H1 (cell line): ENCODE results near the gene CSH1. TPM values are rescaled to one million over a fixed set of nuclear protein-coding genes. Genes with fewer than 3 reads are reported as not detected.

Experiments used
- CTCF ChIA-PET: fragments of 300-600 bp; sonication (Branson Sonifier 250); formaldehyde crosslinking; loops from one replicate; lab custom pipeline; 2021; ENCODE audit not compliant: partially characterized antibody; lab: Charles Lee
- POLR2A ChIA-PET: fragments of 300-600 bp; sonication (Branson Sonifier 250); formaldehyde crosslinking; loops from one replicate; lab custom pipeline; 2021; ENCODE audit warnings: inconsistent platforms; ENCODE audit not compliant: partially characterized antibody; lab: Charles Lee
- DNase-seq, 2 experiments: peaks; one replicate each; pipeline versions ENCODE4 v3.0.0 to v3.0.0-alpha.2; 2010 to 2022; ENCODE audit warnings: low spot score in 2 of 2, low read depth in 1 of 2, mixed read lengths in 1 of 2
- FAIRE-seq: peaks from 2 replicates; lab custom pipeline; 2011; peaks lifted over from hg19 to GRCh38; lab: Jason Lieb, UNC
- H2AFZ ChIP-seq: 2 replicates; pipeline ENCODE4 v1.8.1; 2012; ENCODE audit warnings: low read length, inconsistent platforms
- H2AK5ac ChIP-seq: 2 replicates; pipeline ENCODE4 v1.6.1; 2013; ENCODE audit warnings: low read depth, low read length
- H2BK120ac ChIP-seq: replicated peaks from 2 replicates; pipeline ENCODE3; 2013; ENCODE audit warnings: low read depth, low read length, inconsistent platforms
- H2BK12ac ChIP-seq: 2 replicates; pipeline ENCODE4 v1.6.1; 2013; ENCODE audit warnings: low read depth, low read length
- H2BK15ac ChIP-seq: 2 replicates; pipeline ENCODE4 v1.6.1; 2013; ENCODE audit warnings: low read length
- H2BK20ac ChIP-seq: 2 replicates; pipeline ENCODE4 v1.6.1; 2013; ENCODE audit warnings: low read length
- H2BK5ac ChIP-seq: 2 replicates; pipeline ENCODE4 v1.6.1; 2013; ENCODE audit warnings: low read depth, low read length
- H3K14ac ChIP-seq: 2 replicates; pipeline ENCODE4 v1.6.1; 2013; ENCODE audit warnings: inconsistent platforms; ENCODE audit not compliant: insufficient read length
- H3K18ac ChIP-seq: 2 replicates; pipeline ENCODE4 v1.6.1; 2013; ENCODE audit warnings: low read length; ENCODE audit errors: extremely low read depth
- H3K23ac ChIP-seq: 2 replicates; pipeline ENCODE4 v1.6.1; 2013; ENCODE audit warnings: inconsistent platforms; ENCODE audit not compliant: insufficient read length
- H3K23me2 ChIP-seq: 2 replicates; pipeline ENCODE4 v1.6.1; 2013; ENCODE audit warnings: low read depth, low read length
- H3K27ac ChIP-seq: 2 replicates; pipeline ENCODE4 v1.6.1; 2011; ENCODE audit warnings: low read depth, low read length, inconsistent platforms
- H3K27me3 ChIP-seq, 4 experiments: replicated peaks in 1 of 4; 1 replicate in 1 of 4; 2 replicates in 3 of 4; pipeline versions ENCODE4 v1.6.1 to v1.8.1; 2011 to 2013; ENCODE audit warnings: low read length in 3 of 4, mild to moderate bottlenecking in 3 of 4, inconsistent platforms in 2 of 4, mixed read lengths in 2 of 4, moderate library complexity in 1 of 4; ENCODE audit not compliant: control insufficient read depth in 3 of 4, insufficient read depth in 3 of 4; ENCODE audit errors: extremely low read depth in 1 of 4
- H3K36me3 ChIP-seq, 4 experiments: 2 replicates each; pipeline versions ENCODE4 v1.6.1 to v1.8.1; 2011 to 2013; ENCODE audit warnings: mild to moderate bottlenecking in 4 of 4, low read length in 3 of 4, moderate library complexity in 2 of 4, control low read depth in 1 of 4, inconsistent platforms in 1 of 4; ENCODE audit not compliant: insufficient read depth in 4 of 4, control insufficient read depth in 2 of 4
- H3K4ac ChIP-seq: replicated peaks from 2 replicates; pipeline ENCODE3; 2013; ENCODE audit warnings: low read length, low read depth, mixed read lengths, inconsistent platforms; ENCODE audit not compliant: insufficient read length
- H3K4me1 ChIP-seq, 4 experiments: replicated peaks in 1 of 4; 1 replicate in 1 of 4; 2 replicates in 3 of 4; pipeline versions ENCODE4 v1.6.1 to v1.8.1; 2011 to 2013; ENCODE audit warnings: low read length in 3 of 4, inconsistent platforms in 2 of 4, mixed read lengths in 1 of 4; ENCODE audit not compliant: insufficient read depth in 4 of 4, control insufficient read depth in 3 of 4
- H3K4me2 ChIP-seq, 2 experiments: 2 replicates each; pipeline versions ENCODE4 v1.6.1 to v1.8.1; 2011 to 2013; ENCODE audit warnings: low read depth in 2 of 2, low read length in 2 of 2, control low read depth in 1 of 2, inconsistent platforms in 1 of 2, mild to moderate bottlenecking in 1 of 2; ENCODE audit not compliant: insufficient read depth in 1 of 2
- H3K4me3 ChIP-seq, 4 experiments: fragments of 200-600, 300-600 bp in 1 of 4; sonication (generic), shearing (Covaris generic), sonication (Bioruptor Twin) in 1 of 4; 2 replicates each; pipeline versions ENCODE4 v1.5.1 to v1.8.1; 2011 to 2016; ENCODE audit warnings: low read length in 4 of 4, low read depth in 3 of 4, control low read depth in 2 of 4, inconsistent platforms in 2 of 4, mild to moderate bottlenecking in 2 of 4, mixed read lengths in 1 of 4, moderate library complexity in 1 of 4; ENCODE audit not compliant: insufficient read depth in 2 of 4; ENCODE audit errors: extremely low read depth in 1 of 4
- H3K56ac ChIP-seq: replicated peaks from 2 replicates; pipeline ENCODE3; 2013; ENCODE audit warnings: low read depth, mild to moderate bottlenecking, mixed read lengths, low read length, inconsistent platforms; ENCODE audit not compliant: insufficient read length
- H3K79me1 ChIP-seq: 2 replicates; pipeline ENCODE4 v1.6.1; 2013; ENCODE audit warnings: low read depth, low read length, control low read depth
- H3K79me2 ChIP-seq, 2 experiments: 2 replicates each; pipeline versions ENCODE4 v1.6.1 to v1.8.1; 2012 to 2013; ENCODE audit warnings: low read length in 2 of 2, mild to moderate bottlenecking in 2 of 2, inconsistent platforms in 1 of 2; ENCODE audit not compliant: insufficient read depth in 2 of 2, control insufficient read depth in 1 of 2
- H3K9ac ChIP-seq, 4 experiments: replicated peaks in 1 of 4; 1 replicate in 1 of 4; 2 replicates in 3 of 4; pipeline versions ENCODE4 v1.6.1 to v1.8.1; 2011 to 2013; ENCODE audit warnings: low read depth in 3 of 4, low read length in 3 of 4, control low read depth in 2 of 4, mild to moderate bottlenecking in 2 of 4, moderate library complexity in 2 of 4, inconsistent platforms in 1 of 4; ENCODE audit errors: extremely low read depth in 1 of 4
- H3K9me3 ChIP-seq, 2 experiments: 2 replicates each; pipeline versions ENCODE4 v1.6.1 to v1.8.1; 2012 to 2013; ENCODE audit warnings: mild to moderate bottlenecking in 2 of 2, moderate library complexity in 2 of 2, control low read depth in 1 of 2, inconsistent platforms in 1 of 2, low read depth in 1 of 2, low read length in 1 of 2, mixed read lengths in 1 of 2; ENCODE audit not compliant: insufficient read depth in 2 of 2
- H4K20me1 ChIP-seq, 2 experiments: replicated peaks in 1 of 2; 2 replicates each; pipeline versions ENCODE3 to v1.8.1; 2011 to 2013; ENCODE audit warnings: inconsistent platforms in 2 of 2, low read length in 2 of 2, mild to moderate bottlenecking in 1 of 2; ENCODE audit not compliant: insufficient read depth in 2 of 2, control insufficient read depth in 1 of 2
- H4K5ac ChIP-seq: 2 replicates; pipeline ENCODE4 v1.6.1; 2013; ENCODE audit warnings: low read length, low read depth, mixed read lengths, inconsistent platforms; ENCODE audit not compliant: insufficient read length
- H4K8ac ChIP-seq: 2 replicates; pipeline ENCODE4 v1.8.0; 2013; ENCODE audit warnings: mild to moderate bottlenecking, moderate library complexity, low read length, inconsistent platforms; ENCODE audit not compliant: insufficient read depth; ENCODE audit errors: extremely low read depth
- H4K91ac ChIP-seq: replicated peaks from 2 replicates; pipeline ENCODE3; 2013; ENCODE audit warnings: low read length, mixed read lengths, inconsistent platforms; ENCODE audit not compliant: insufficient read length
- CTCF ChIP-seq, 3 experiments: IDR thresholded peaks; 1 replicate in 2 of 3; 2 replicates in 1 of 3; pipeline versions ENCODE4 v1.5.1 to v1.6.1; 2011; ENCODE audit warnings: low read length in 3 of 3, mild to moderate bottlenecking in 3 of 3, inconsistent platforms in 2 of 3, low read depth in 1 of 3, moderate library complexity in 1 of 3; ENCODE audit not compliant: insufficient read depth in 1 of 3; ENCODE audit errors: control extremely low read depth in 1 of 3
- JUND ChIP-seq: IDR thresholded peaks from 2 replicates; pipeline ENCODE4 v1.6.1; 2011; ENCODE audit warnings: mild to moderate bottlenecking, improper control_type of control experiment, low read length
- MAFK ChIP-seq: IDR thresholded peaks from 2 replicates; pipeline ENCODE4 v1.6.1; 2012; ENCODE audit warnings: low read depth, mild to moderate bottlenecking, improper control_type of control experiment, low read length
- RAD21 ChIP-seq, 2 experiments: IDR thresholded peaks in 1 of 2; conservative IDR thresholded peaks in 1 of 2; 2 replicates each; pipeline ENCODE4 v1.6.1; 2011; ENCODE audit warnings: low read depth in 2 of 2, low read length in 2 of 2, improper control_type of control experiment in 1 of 2, inconsistent platforms in 1 of 2, mild to moderate bottlenecking in 1 of 2, moderate library complexity in 1 of 2
- TBP ChIP-seq: IDR thresholded peaks from 2 replicates; pipeline ENCODE4 v1.6.1; 2011; ENCODE audit warnings: low read depth, low read length, improper control_type of control experiment
- YY1 ChIP-seq: IDR thresholded peaks from 2 replicates; pipeline ENCODE4 v1.6.1; 2011; ENCODE audit warnings: low read depth, mild to moderate bottlenecking, low read length
- WGBS, 2 experiments: shearing (Covaris generic) in 1 of 2; methylation state at CpG; one replicate each; pipeline versions ENCODE4 v1.1.6 to v1.1.7; 2013 to 2015; ENCODE audit warnings: low lambda C conversion rate in 2 of 2, mixed read lengths in 2 of 2, inconsistent platforms in 1 of 2, low coverage in 1 of 2, missing lambda C conversion rate in 1 of 2; ENCODE audit not compliant: insufficient replicate concordance in 2 of 2, insufficient coverage in 1 of 2, insufficient read length in 1 of 2; ENCODE audit errors: extremely low coverage in 1 of 2, missing lambda C conversion rate in 1 of 2; 5-methylcytosine and 5-hydroxymethylcytosine counted together
- polyA plus RNA-seq, 7 experiments: library from polyadenylated mRNA; depleted of rRNA in 3 of 7; stranded (reverse) in 5 of 7; unstranded in 2 of 7; fragments of >200 nt in 5 of 7; fragments of 200-250 nt in 2 of 7; gene quantifications; 1 replicate in 5 of 7; 2 replicates in 1 of 7; 4 replicates in 1 of 7; pipeline versions ENCODE4 v1.2.1 to v1.2.3, GENCODE V29; 2011 to 2013; ENCODE audit warnings: missing spikeins in 2 of 7, mixed read lengths in 2 of 7
- total RNA-seq: library from RNA; stranded (reverse); fragmentation: NEBNext Ultra II Directional; extraction: Animal tissue kit (Norgen Biotek cat#: 25700); gene quantifications from 2 replicates; pipeline ENCODE4 v1.2.1, GENCODE V29; 2021

The CSH1 gene
- total and polyA plus RNA-seq, 2 of the 8 experiments (the other 6 are each of a cell fraction or from before 2014, with no cell fraction given), result 0.12 TPM; not detected in 1

DNA sequence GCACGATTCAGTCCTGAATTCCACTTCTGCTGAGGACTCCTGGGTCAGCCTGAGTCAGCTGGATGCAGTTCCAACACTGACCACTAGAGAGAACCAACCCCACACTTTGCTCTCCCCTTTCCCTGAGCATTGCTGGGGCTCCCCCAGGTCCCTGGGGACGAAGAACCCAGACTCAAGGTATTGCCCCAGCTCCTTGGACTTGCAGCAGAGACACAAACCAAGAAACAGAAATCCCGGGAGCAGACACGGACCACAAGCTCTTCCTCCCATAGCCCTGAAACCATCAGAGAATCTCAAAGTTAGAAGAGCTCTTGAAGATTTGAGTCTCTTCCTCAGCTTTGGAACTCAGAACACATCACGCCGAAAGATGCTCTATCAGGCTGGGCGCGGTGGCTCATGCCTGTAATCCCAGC, 22.9 kb upstream of the CSH1 start:
- Histone ChIP-seq H3K79me2 (no peaks in the 10 kb centered on the region), H3K14ac (no peak overlapping the region), H3K27me3 (no peaks in the 10 kb centered on the region), H3K9ac (no peak overlapping the region), H3K56ac (no peak overlapping the region), H3K27ac (no peak overlapping the region), H2BK120ac (no peak overlapping the region), H4K20me1 (no peaks in the 10 kb centered on the region), H2BK12ac (peak overlapping the region; percentile 68; the same call in 1 of the 2 replicates), H3K4me1 (peaks cover 0 to 5% (median under 1%) of the 10 kb centered on the region in 4 experiments; a peak in 3 of 7 replicates), H2AK5ac (no peak overlapping the region), H2BK20ac (no peak overlapping the region), H3K36me3 (no peaks in the 10 kb centered on the region), H2BK5ac (no peak overlapping the region), H3K79me1 (no peaks in the 10 kb centered on the region), H3K4me2 (no peak overlapping the region; a peak in 1 of 4 replicates), H3K4ac (no peak overlapping the region), H4K91ac (no peak overlapping the region), H2BK15ac (no peak overlapping the region), H4K5ac (no peak overlapping the region), H4K8ac (peak overlapping the region; percentile 71; the same call in 1 of the 2 replicates), H2AFZ (0 out of 2 replicates have a peak overlapping the region, but pooled peaks have one; percentile 63), H3K18ac (no peak overlapping the region), H3K23me2 (no peaks in the 10 kb centered on the region; the same call in 1 of the 2 replicates), H3K9me3 (no peaks in the 10 kb centered on the region), H3K4me3 (no peak overlapping the region), H3K23ac (no peak overlapping the region)
- POLR2A ChIA-PET, result interaction anchor here (1.0 to 2.5 kb wide), 6 partner anchors 13 to 586 kb away, joined by 3 to 13 read pairs (median 4); partner anchors contain the start of gene CD79B
- CTCF ChIA-PET, result interaction anchor here (0.7 to 11.2 kb wide), 46 partner anchors 8 to 315 kb away, joined by 3 to 270 read pairs (median 8); partner anchors contain the start of genes CD79B, CSHL1, GH2 and PRR29
- FAIRE-seq, result no peak
- DNase-seq, result peak in 1 of 2 experiments; percentile 85
- TF ChIP-seq MAFK (peak; percentile 3; the same call in 1 of the 2 replicates), TBP (no peak), RAD21 (IDR thresholded peaks at IDR 0.05 in 1 of 2, conservative IDR thresholded peaks at IDR 0.05 in 1 of 2; ENCODE audit: low read depth in 2 of 2, low read length in 2 of 2) (peak; percentile 89 to 94), CTCF (IDR thresholded peaks at IDR 0.05; ENCODE audit: control extremely low read depth in 1 of 3, insufficient read depth in 1 of 3, low read depth in 1 of 3, low read length in 3 of 3) (peak; percentile 88 to 94 (median 89)), JUND (0 out of 2 replicates have a peak, but pooled peaks have one; percentile 7), YY1 (0 out of 2 replicates have a peak, but pooled peaks have one; percentile 12)
- WGBS, 2 experiments, result 64% methylated on average over 8 of the region's 8 CpGs; no CpG with 5 or more reads in 1 of the 2 experiments
